BLaER1 (cell line): ENCODE measurements around the gene ITPKB.
A peak's percentile ranks its signal among the peaks of the same experiment; 100 is the strongest.
"Not testable (repeated sequence)": the region's sequence is repeated elsewhere in the genome, so short reads cannot be mapped to it uniquely, and the experiment has no call there.

Experiments
- H3K27ac ChIP-seq: shearing (Covaris generic); formaldehyde crosslinking; 2 replicates; pipeline ENCODE4 v1.8.1; 2022
- H3K27me3 ChIP-seq: shearing (Covaris generic); formaldehyde crosslinking; 2 replicates; pipeline ENCODE4 v1.8.1; 2022
- H3K36me3 ChIP-seq: shearing (Covaris generic); formaldehyde crosslinking; 2 replicates; pipeline ENCODE4 v1.8.1; 2022
- H3K4me1 ChIP-seq: shearing (Covaris generic); formaldehyde crosslinking; 2 replicates; pipeline ENCODE4 v1.8.1; 2022
- H3K4me2 ChIP-seq: shearing (Covaris generic); formaldehyde crosslinking; 2 replicates; pipeline ENCODE4 v1.8.1; 2022
- H3K4me3 ChIP-seq: shearing (Covaris generic); formaldehyde crosslinking; 2 replicates; pipeline ENCODE4 v1.8.1; 2022
- H3K9ac ChIP-seq: shearing (Covaris generic); formaldehyde crosslinking; 2 replicates; pipeline ENCODE4 v1.8.1; 2022
- H3K9me3 ChIP-seq: shearing (Covaris generic); formaldehyde crosslinking; 2 replicates; pipeline ENCODE4 v1.8.1; 2022
- H4K20me1 ChIP-seq: shearing (Covaris generic); formaldehyde crosslinking; 2 replicates; pipeline ENCODE4 v1.8.1; 2022
- Cebpa-rat ChIP-seq: shearing (Covaris generic); IDR thresholded peaks from 2 replicates; pipeline ENCODE4 v1.8.1; 2022

Gene ITPKB

GRCh38 chr1:226625832-226626576 lies 113.1 kb downstream of the ITPKB start:
- H3K4me2 ChIP-seq = peak overlapping the region; percentile 35; the same call in 1 of the 2 replicates
- TF ChIP-seq Cebpa-rat = no peak
- H4K20me1 ChIP-seq = no peaks in the 10 kb centered on the region

GRCh38 chr1:226625326-226625725 lies 113.8 kb downstream of the ITPKB start:
- H3K4me3 ChIP-seq = no peak overlapping the region
- H3K4me2 ChIP-seq = no peak overlapping the region
- H3K9ac ChIP-seq = no peak overlapping the region
- peaks cover 20% of the 10 kb centered on the region for H3K4me1 ChIP-seq
- H3K36me3 ChIP-seq = peaks cover 10% of the 10 kb centered on the region; the same call in 1 of the 2 replicates
- no peak for TF ChIP-seq Cebpa-rat
- no peaks in the 10 kb centered on the region for H4K20me1 ChIP-seq
- no peak overlapping the region for H3K27ac ChIP-seq
- no peaks in the 10 kb centered on the region for H3K27me3 ChIP-seq
- peaks cover 9% of the 10 kb centered on the region for H3K9me3 ChIP-seq

More at GRCh38 chr1:226625832-226626576, 113.1 kb downstream of the ITPKB start:
- peaks cover 11% of the 10 kb centered on the region; the same call in 1 of the 2 replicates for H3K36me3 ChIP-seq
- H3K4me3 ChIP-seq = no peak overlapping the region
- peaks cover 9% of the 10 kb centered on the region for H3K9me3 ChIP-seq
- peaks cover 25% of the 10 kb centered on the region for H3K4me1 ChIP-seq
- H3K27ac ChIP-seq = no peak overlapping the region
- no peaks in the 10 kb centered on the region for H3K27me3 ChIP-seq
- H3K9ac ChIP-seq = no peak overlapping the region

GRCh38 chr1:226624526-226624925 lies 114.6 kb downstream of the ITPKB start:
- H3K27ac ChIP-seq = no peak overlapping the region
- peaks cover 9% of the 10 kb centered on the region for H3K9me3 ChIP-seq
- H3K27me3 ChIP-seq = no peaks in the 10 kb centered on the region
- no peaks in the 10 kb centered on the region for H4K20me1 ChIP-seq
- no peak for TF ChIP-seq Cebpa-rat
- no peak overlapping the region for H3K9ac ChIP-seq
- no peak overlapping the region for H3K4me3 ChIP-seq
- peaks cover 2% of the 10 kb centered on the region; the same call in 1 of the 2 replicates for H3K36me3 ChIP-seq
- no peak overlapping the region for H3K4me2 ChIP-seq
- H3K4me1 ChIP-seq = peaks cover 20% of the 10 kb centered on the region

GRCh38 chr1:226622012-226622411 lies 117.1 kb downstream of the ITPKB start:
- H3K27me3 ChIP-seq = no peaks in the 10 kb centered on the region
- peaks cover 10% of the 10 kb centered on the region for H3K9me3 ChIP-seq
- no peak for TF ChIP-seq Cebpa-rat
- H3K4me2 ChIP-seq = no peak overlapping the region
- no peaks in the 10 kb centered on the region for H4K20me1 ChIP-seq
- H3K9ac ChIP-seq = no peak overlapping the region
- no peak overlapping the region for H3K4me3 ChIP-seq
- no peak overlapping the region for H3K27ac ChIP-seq
- H3K4me1 ChIP-seq = peaks cover 20% of the 10 kb centered on the region
- H3K36me3 ChIP-seq = no peaks in the 10 kb centered on the region

GRCh38 chr1:226619031-226619430 lies 120.1 kb downstream of the ITPKB start:
- no peaks in the 10 kb centered on the region for H3K27me3 ChIP-seq
- peaks cover 27% of the 10 kb centered on the region for H3K9me3 ChIP-seq
- H4K20me1 ChIP-seq = no peaks in the 10 kb centered on the region
- H3K36me3 ChIP-seq = no peaks in the 10 kb centered on the region
- H3K4me2 ChIP-seq = no peak overlapping the region
- H3K27ac ChIP-seq = no peak overlapping the region
- peaks cover 13% of the 10 kb centered on the region; the same call in 1 of the 2 replicates for H3K4me1 ChIP-seq
- H3K9ac ChIP-seq = no peak overlapping the region
- TF ChIP-seq Cebpa-rat = no peak
- H3K4me3 ChIP-seq = no peak overlapping the region

- H4K20me1 ChIP-seq = no peaks in the 10 kb centered on the region
- no peak overlapping the region for H3K9ac ChIP-seq
- no peak overlapping the region for H3K27ac ChIP-seq
- TF ChIP-seq Cebpa-rat = no peak
- no peak overlapping the region for H3K4me2 ChIP-seq
- peaks cover 13% of the 10 kb centered on the region; the same call in 1 of the 2 replicates for H3K4me1 ChIP-seq
- no peaks in the 10 kb centered on the region for H3K36me3 ChIP-seq
- no peak overlapping the region for H3K4me3 ChIP-seq
- H3K27me3 ChIP-seq = no peaks in the 10 kb centered on the region
- peaks cover 27% of the 10 kb centered on the region for H3K9me3 ChIP-seq
Observed at GRCh38 chr1:226618380-226618779, 120.7 kb downstream of the ITPKB start.

GRCh38 chr1:226617719-226618118 lies 121.4 kb downstream of the ITPKB start:
- peaks cover 27% of the 10 kb centered on the region for H3K9me3 ChIP-seq
- not testable (repeated sequence) for H3K4me2 ChIP-seq, H4K20me1 ChIP-seq, H3K36me3 ChIP-seq, H3K9ac ChIP-seq, H3K27me3 ChIP-seq, H3K4me3 ChIP-seq, H3K27ac ChIP-seq
- peaks cover 13% of the 10 kb centered on the region; the same call in 1 of the 2 replicates for H3K4me1 ChIP-seq

- TF ChIP-seq Cebpa-rat = no peak
- Histone ChIP-seq H3K4me3 (no peak overlapping the region), H3K9me3 (peaks cover 23% of the 10 kb centered on the region), H3K36me3 (no peaks in the 10 kb centered on the region), H3K27ac (no peak overlapping the region), H3K4me1 (peaks cover 13% of the 10 kb centered on the region; the same call in 1 of the 2 replicates), H3K9ac (no peak overlapping the region), H3K27me3 (no peaks in the 10 kb centered on the region), H3K4me2 (no peak overlapping the region), H4K20me1 (no peaks in the 10 kb centered on the region)
Observed at GRCh38 chr1:226617109-226617508, 122.0 kb downstream of the ITPKB start.

GRCh38 chr1:226616636-226617035 lies 122.4 kb downstream of the ITPKB start:
- Histone ChIP-seq H3K9ac (no peak overlapping the region), H3K4me1 (peaks cover 13% of the 10 kb centered on the region; the same call in 1 of the 2 replicates), H3K4me3 (no peak overlapping the region), H3K36me3 (no peaks in the 10 kb centered on the region), H4K20me1 (no peaks in the 10 kb centered on the region), H3K27ac (no peak overlapping the region), H3K9me3 (peaks cover 19% of the 10 kb centered on the region), H3K4me2 (no peak overlapping the region), H3K27me3 (no peaks in the 10 kb centered on the region)
- no peak for TF ChIP-seq Cebpa-rat

GRCh38 chr1:226615876-226616275 lies 123.2 kb downstream of the ITPKB start:
- Histone ChIP-seq H3K9ac (no peak overlapping the region), H3K9me3 (peaks cover 18% of the 10 kb centered on the region), H3K4me2 (no peak overlapping the region), H3K27me3 (no peaks in the 10 kb centered on the region), H3K27ac (no peak overlapping the region), H3K36me3 (no peaks in the 10 kb centered on the region), H4K20me1 (no peaks in the 10 kb centered on the region), H3K4me3 (no peak overlapping the region), H3K4me1 (peaks cover 19% of the 10 kb centered on the region)
- TF ChIP-seq Cebpa-rat = no peak

- H3K36me3 ChIP-seq, H3K9ac ChIP-seq, H3K4me3 ChIP-seq, H3K27me3 ChIP-seq, H4K20me1 ChIP-seq, H3K4me2 ChIP-seq, H3K27ac ChIP-seq: not testable (repeated sequence)
- H3K9me3 ChIP-seq = peaks cover 16% of the 10 kb centered on the region
- H3K4me1 ChIP-seq = peaks cover 44% of the 10 kb centered on the region
Observed at GRCh38 chr1:226611980-226612379, 127.1 kb downstream of the ITPKB start.
